GM03348 (cell line): ENCODE data around the gene PLCB3.

Experiments
- DNase-seq: peaks from one replicate; pipeline ENCODE4 v3.0.0; 2012; ENCODE audit warnings: low spot score

The PLCB3 gene

GRCh38 chr11:64287676-64288352 is 36.5 kb downstream of the PLCB3 start:
- no peak for DNase-seq

DNA sequence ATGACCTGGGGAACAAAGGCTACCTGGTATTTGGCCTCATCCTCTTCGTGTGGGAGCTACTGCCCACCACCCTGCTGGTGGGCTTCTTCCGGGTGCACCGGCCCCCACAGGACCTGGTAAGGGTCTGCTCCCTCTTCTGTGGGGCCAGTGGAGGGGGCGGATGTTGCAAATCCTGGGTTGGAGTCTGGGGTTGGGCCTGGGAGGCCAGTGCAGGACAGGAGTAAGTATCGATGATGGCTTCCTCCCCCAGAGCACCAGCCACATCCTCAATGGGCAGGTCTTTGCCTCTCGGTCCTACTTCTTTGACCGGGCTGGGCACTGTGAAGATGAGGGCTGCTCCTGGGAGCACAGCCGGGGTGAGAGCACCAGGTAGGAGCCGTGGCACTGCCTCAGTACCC is 37.0 kb downstream of the PLCB3 start:
- no peak for DNase-seq

DNA sequence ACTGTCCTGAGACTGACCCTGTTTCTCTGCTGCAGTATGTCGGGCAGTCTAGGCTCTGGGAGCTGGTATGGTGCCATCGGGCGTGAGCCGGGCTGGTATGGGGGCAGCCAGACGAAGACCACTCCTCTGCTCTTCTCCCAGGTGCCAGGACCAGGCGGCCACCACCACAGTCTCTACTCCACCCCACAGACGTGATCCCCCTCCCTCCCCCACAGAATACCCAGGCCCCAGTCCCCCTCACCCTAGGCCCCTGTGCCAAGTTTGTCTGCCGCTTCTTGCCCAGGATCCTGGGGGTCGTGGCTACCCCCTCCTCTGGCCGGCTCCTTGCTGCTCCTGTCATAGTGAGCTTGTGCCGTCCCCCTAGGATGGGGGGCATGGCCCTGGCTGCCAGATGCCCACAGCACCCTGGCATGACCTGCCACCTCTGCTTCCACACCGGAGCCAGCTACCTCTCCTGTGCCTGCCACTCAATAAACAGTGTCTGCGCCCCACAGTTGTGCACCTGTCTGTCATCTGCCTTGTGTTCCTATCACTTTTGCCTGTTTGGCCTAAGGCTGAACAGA is 37.8 kb downstream of the PLCB3 start:
- no peak for DNase-seq

DNA sequence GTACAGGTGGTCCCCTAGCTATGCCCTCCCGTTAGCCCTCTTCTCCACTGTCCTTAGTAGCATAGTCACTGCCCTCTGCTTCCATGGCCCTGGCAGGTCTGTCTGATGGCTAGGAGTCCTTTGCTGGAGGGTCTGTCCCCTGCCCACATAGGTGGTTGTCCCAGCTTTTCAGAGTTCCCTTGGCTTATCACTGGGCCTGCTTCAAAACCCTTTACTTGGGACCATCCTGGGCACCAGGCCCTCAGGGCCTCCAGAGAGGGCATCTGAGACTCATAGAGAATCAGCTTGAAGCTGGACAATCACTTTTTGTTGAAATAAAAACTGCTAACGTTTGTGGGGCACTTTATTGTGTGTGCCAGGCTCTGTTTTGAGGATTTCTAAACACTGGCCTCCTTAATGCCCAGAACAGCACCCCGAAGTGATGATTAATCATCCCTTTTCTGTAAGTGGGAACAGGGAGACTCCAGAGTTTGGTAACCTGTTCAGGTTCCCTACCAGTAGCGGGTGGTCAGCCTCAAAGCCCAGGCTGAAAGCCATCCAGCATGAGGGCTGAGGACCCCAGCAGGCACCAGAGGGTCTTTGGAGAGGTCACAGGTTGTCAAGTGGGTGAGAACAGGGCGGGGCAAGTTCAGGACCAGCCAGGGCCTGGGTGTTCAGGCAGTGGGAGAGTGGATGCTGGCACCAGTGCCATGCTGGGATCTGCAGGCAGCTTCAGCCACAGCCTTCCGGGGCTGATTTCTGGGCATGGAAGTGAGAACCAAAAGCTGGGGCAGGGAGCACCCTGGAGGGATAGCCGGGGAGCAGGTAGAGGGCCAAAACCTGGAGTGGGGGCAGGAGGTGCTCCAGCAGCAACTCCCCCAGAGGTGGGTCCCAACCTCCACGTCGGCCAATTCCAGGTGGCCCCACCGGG is 39.3 kb downstream of the PLCB3 start:
- DNase-seq, result no peak

GRCh38 chr11:64291262-64291751 is 40.0 kb downstream of the PLCB3 start, which contains the start of gene KCNK4:
Gene KCNK4, plus strand, starts transcription at chr11:64291302. Its CDS starts 1,717 bp downstream, at chr11:64293019.
- DNase-seq, result no peak

- no peak for DNase-seq
These were observed 40.6 kb downstream of the PLCB3 start for GRCh38 chr11:64291752-64292459.

GRCh38 chr11:64292460-64293254 is 41.3 kb downstream of the PLCB3 start:
- DNase-seq, result no peak

- peak; percentile 43 for DNase-seq
These were observed 43.4 kb downstream of the PLCB3 start for GRCh38 chr11:64294774-64295173.

DNA sequence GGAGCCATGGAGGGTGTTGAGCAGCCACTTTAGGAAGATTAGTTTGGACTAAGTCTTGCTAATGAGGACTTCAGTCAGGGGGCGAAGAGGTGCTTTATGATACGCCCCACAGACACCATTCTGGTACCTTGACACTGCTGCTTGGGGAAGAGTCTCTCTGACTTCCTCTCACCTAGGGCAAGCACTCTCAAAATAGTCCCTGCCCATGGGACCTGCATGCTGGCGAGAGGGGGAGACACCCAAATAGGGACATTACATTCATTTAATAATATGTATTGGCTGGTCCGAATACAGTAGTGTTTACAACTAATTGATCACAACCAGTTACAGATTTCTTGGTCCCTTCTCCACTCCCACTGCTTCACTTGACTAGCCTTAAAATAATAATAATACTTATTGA is 44.4 kb downstream of the PLCB3 start:
- DNase-seq, result no peak

- DNase-seq, result no peak
These were observed 44.9 kb downstream of the PLCB3 start for GRCh38 chr11:64296236-64296635.

DNA sequence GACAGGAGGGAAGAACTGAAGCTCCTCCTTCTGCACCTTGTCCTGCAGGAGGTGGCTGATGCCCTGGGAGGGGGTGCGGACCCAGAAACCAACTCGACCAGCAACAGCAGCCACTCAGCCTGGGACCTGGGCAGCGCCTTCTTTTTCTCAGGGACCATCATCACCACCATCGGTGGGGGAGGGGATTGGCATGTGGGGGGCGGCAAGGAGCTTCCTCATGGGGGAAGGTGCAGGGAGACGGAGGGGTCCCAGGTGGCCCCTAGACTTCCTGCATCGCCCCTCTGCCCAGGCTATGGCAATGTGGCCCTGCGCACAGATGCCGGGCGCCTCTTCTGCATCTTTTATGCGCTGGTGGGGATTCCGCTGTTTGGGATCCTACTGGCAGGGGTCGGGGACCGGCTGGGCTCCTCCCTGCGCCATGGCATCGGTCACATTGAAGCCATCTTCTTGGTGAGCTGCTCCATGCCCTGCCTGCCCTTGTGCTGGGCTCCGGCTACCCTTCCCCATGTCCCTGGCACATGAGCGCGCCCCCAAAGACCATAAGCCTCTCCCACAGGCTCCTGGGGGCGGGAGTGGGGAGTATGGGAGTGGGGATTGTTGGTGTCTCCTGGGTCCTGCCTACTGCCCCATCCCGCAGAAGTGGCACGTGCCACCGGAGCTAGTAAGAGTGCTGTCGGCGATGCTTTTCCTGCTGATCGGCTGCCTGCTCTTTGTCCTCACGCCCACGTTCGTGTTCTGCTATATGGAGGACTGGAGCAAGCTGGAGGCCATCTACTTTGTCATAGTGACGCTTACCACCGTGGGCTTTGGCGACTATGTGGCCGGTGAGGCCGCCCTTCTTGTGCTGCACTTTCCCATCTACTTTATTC is 45.7 kb downstream of the PLCB3 start:
- DNase-seq, result no peak

GRCh38 chr11:64297699-64298358 is 46.5 kb downstream of the PLCB3 start:
- no peak for DNase-seq

GRCh38 chr11:64298966-64299846 is 47.9 kb downstream of the PLCB3 start:
- DNase-seq, result peak; percentile 58

- DNase-seq, result no peak
These were observed 48.7 kb downstream of the PLCB3 start, which contains the start of gene CATSPERZ for GRCh38 chr11:64299847-64300648. Gene CATSPERZ, plus strand, starts transcription at chr11:64300358. Its CDS starts 53 bp downstream, at chr11:64300411.

DNA sequence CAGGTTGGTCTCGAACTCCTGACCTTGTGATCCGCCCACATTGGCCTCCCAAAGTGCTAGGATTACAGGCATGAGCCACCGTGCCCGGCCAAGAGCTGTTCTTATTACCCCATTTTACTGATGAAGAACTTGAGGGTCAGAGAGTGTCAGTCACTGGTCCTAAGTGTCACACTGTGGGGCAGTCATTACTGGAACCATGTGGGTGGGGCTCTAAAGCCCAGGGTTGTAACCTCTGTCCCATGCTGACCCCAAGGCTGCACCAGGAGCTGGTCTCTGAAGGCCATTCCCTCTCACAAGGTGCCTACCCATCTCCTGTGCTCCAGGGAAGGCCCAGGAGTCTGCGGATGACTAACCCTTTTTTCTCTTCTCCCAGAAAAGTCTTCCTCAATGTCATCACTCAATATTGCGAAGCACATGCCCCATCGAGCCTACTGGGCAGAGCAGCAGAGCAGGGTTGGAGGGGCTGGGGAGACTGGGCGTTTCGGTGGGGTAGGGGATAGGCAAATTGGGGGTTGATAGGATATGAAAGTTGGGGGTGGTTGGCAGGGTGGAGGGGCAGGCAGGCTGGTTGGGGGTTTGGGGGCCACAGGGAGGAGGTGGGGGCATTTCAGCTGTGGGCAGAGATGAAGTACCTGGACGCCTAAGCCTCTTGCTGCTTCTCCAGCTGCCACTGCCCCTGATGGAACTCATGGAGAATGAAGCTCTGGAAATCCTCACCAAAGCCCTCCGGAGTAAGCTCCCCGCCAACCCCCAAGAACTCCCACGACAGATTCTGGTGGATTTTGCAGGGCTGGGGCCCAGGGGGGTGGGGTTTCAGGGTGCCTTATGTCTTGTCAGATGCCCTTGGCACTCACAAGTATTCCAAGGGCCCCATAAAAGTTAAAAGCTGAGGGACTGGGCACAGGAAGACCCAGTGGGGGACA is 52.0 kb downstream of the PLCB3 start:
- DNase-seq, result no peak

DNA sequence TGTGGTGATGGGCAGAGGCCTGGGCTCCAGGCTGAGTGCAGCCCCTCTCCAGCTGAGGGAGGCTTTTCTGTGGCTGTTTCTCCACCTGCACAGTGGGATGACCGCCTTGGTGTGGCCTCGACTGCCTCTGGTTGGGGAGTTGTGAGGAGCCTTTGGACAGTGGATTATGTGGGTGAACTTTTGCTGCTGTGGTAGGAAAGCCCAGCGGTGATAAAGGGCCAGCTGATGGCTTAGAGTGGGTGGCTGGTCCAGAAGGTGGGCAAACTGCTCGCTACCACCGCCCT is 52.6 kb downstream of the PLCB3 start:
- DNase-seq, result no peak
